Measurements from ENCODE around the gene CCDC7. TPM values are rescaled to one million over a fixed set of nuclear protein-coding genes. Genes with fewer than 3 reads are reported as not detected.
A peak's percentile ranks its signal among the peaks of the same experiment; 100 is the strongest.
"Not testable (repeated sequence)": the region's sequence is repeated elsewhere in the genome, so short reads cannot be mapped to it uniquely, and the experiment has no call there.

The CCDC7 gene
- total RNA-seq, 1 donor from 2014 or later, result 2.3 TPM

- H3K4me3 Mint-ChIP-seq (ENCODE audit: unreplicated experiment), result no peak overlapping the region
- Histone ChIP-seq H3K9me3 (ENCODE audit: insufficient read depth, low read depth, low read length) (no peaks in the 10 kb centered on the region), H3K4me1 (ENCODE audit: insufficient read depth, low read length) (no peaks in the 10 kb centered on the region), H4K20me1 (ENCODE audit: insufficient read depth, low read length) (peaks cover 5% of the 10 kb centered on the region), H3K4me2 (ENCODE audit: low read length) (no peak overlapping the region), H3K27ac (ENCODE audit: low read depth, low read length) (no peak overlapping the region), H3K9ac (ENCODE audit: low read length) (no peak overlapping the region), H3K79me2 (ENCODE audit: insufficient read depth, low read length) (no peaks in the 10 kb centered on the region), H3K27me3 (ENCODE audit: insufficient read depth, low read length) (no peaks in the 10 kb centered on the region), H3K4me3 (ENCODE audit: insufficient read depth, low read depth, low read length) (no peak overlapping the region), H3K36me3 (ENCODE audit: insufficient read depth, low read length) (no peaks in the 10 kb centered on the region), H2AFZ (ENCODE audit: low read depth, low read length) (no peak overlapping the region)
- no peak for FAIRE-seq
- no peak for DNase-seq (ENCODE audit: low read depth)
- no peak for TF ChIP-seq EZH2 (IDR thresholded peaks at IDR 0.05; ENCODE audit: insufficient read depth, low read length)
- H3K27me3 Mint-ChIP-seq (ENCODE audit: low read depth, unreplicated experiment), result no peaks in the 10 kb centered on the region
- H3K4me1 Mint-ChIP-seq (ENCODE audit: low read depth, unreplicated experiment), result peaks cover 5% of the 10 kb centered on the region
- no peak overlapping the region for H3K27ac Mint-ChIP-seq (ENCODE audit: unreplicated experiment)
- H3K9me3 Mint-ChIP-seq (ENCODE audit: unreplicated experiment), result peaks cover 18% of the 10 kb centered on the region
- peaks cover 31% of the 10 kb centered on the region for H3K36me3 Mint-ChIP-seq (ENCODE audit: low read depth, unreplicated experiment)
Measured at GRCh38 chr10:32489158-32489557, 43.2 kb downstream of the CCDC7 start.

DNA sequence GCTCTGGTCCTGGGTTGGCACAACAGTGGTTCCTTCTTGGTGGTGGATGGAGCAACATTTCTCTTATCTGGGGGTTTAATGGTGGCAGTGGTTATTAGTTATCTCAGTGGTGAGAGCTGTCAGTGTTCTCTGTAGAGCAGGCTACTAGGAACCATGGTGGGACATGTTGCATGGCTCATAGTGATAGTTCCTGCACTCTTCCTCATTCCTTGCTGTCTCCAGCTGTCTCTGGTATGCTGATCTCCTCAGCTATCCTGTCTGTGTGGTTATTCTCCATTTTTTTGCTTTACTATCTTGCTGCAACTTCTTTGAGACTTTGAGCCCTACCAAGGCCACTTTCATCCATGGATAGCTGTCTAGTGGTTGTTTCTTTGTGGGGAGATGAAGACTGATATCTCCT, 44.0 kb downstream of the CCDC7 start:
- H2AFZ ChIP-seq (ENCODE audit: low read depth, low read length), result no peak overlapping the region
- peak; percentile 2 for DNase-seq (ENCODE audit: low read depth)
- Mint-ChIP-seq H3K36me3 (ENCODE audit: low read depth, unreplicated experiment) (peaks cover 27% of the 10 kb centered on the region), H3K4me1 (ENCODE audit: low read depth, unreplicated experiment) (peaks cover 5% of the 10 kb centered on the region), H3K27ac (ENCODE audit: unreplicated experiment) (no peak overlapping the region), H3K4me3 (ENCODE audit: unreplicated experiment) (no peak overlapping the region), H3K27me3 (ENCODE audit: low read depth, unreplicated experiment) (no peaks in the 10 kb centered on the region), H3K9me3 (ENCODE audit: unreplicated experiment) (peaks cover 18% of the 10 kb centered on the region)
- H3K4me2 ChIP-seq (ENCODE audit: low read length), result no peak overlapping the region
- H4K20me1 ChIP-seq (ENCODE audit: insufficient read depth, low read length), result peaks cover 5% of the 10 kb centered on the region
- H3K27ac ChIP-seq (ENCODE audit: low read depth, low read length), result no peak overlapping the region
- H3K4me3 ChIP-seq (ENCODE audit: insufficient read depth, low read depth, low read length), result no peak overlapping the region
- TF ChIP-seq CTCF (IDR thresholded peaks at IDR 0.05; ENCODE audit: insufficient read depth, low read depth, low read length), result no peak
- TF ChIP-seq EZH2 (IDR thresholded peaks at IDR 0.05; ENCODE audit: insufficient read depth, low read length), result no peak
- no peaks in the 10 kb centered on the region for H3K79me2 ChIP-seq (ENCODE audit: insufficient read depth, low read length)
- H3K9me3 ChIP-seq (ENCODE audit: insufficient read depth, low read depth, low read length), result no peaks in the 10 kb centered on the region
- H3K36me3 ChIP-seq (ENCODE audit: insufficient read depth, low read length), result no peaks in the 10 kb centered on the region
- no peak for FAIRE-seq
- H3K4me1 ChIP-seq (ENCODE audit: insufficient read depth, low read length), result no peaks in the 10 kb centered on the region
- no peak overlapping the region for H3K9ac ChIP-seq (ENCODE audit: low read length)
- H3K27me3 ChIP-seq (ENCODE audit: insufficient read depth, low read length), result no peaks in the 10 kb centered on the region

- H3K27me3 ChIP-seq (ENCODE audit: insufficient read depth, low read length); H3K9ac ChIP-seq (ENCODE audit: low read length); H2AFZ ChIP-seq (ENCODE audit: low read depth, low read length); DNase-seq (ENCODE audit: low read depth); H3K4me2 ChIP-seq (ENCODE audit: low read length); H3K36me3 ChIP-seq (ENCODE audit: insufficient read depth, low read length); H3K36me3 Mint-ChIP-seq (ENCODE audit: low read depth, unreplicated experiment); H4K20me1 ChIP-seq (ENCODE audit: insufficient read depth, low read length); H3K27ac Mint-ChIP-seq (ENCODE audit: unreplicated experiment); H3K4me1 Mint-ChIP-seq (ENCODE audit: low read depth, unreplicated experiment); H3K4me3 ChIP-seq (ENCODE audit: insufficient read depth, low read depth, low read length); H3K27me3 Mint-ChIP-seq (ENCODE audit: low read depth, unreplicated experiment); H3K79me2 ChIP-seq (ENCODE audit: insufficient read depth, low read length); FAIRE-seq; H3K27ac ChIP-seq (ENCODE audit: low read depth, low read length); H3K4me1 ChIP-seq (ENCODE audit: insufficient read depth, low read length); H3K4me3 Mint-ChIP-seq (ENCODE audit: unreplicated experiment); H3K9me3 ChIP-seq (ENCODE audit: insufficient read depth, low read depth, low read length): not testable (repeated sequence)
- peaks cover 18% of the 10 kb centered on the region for H3K9me3 Mint-ChIP-seq (ENCODE audit: unreplicated experiment)
Measured at GRCh38 chr10:32494562-32494961, 48.6 kb downstream of the CCDC7 start.

DNA sequence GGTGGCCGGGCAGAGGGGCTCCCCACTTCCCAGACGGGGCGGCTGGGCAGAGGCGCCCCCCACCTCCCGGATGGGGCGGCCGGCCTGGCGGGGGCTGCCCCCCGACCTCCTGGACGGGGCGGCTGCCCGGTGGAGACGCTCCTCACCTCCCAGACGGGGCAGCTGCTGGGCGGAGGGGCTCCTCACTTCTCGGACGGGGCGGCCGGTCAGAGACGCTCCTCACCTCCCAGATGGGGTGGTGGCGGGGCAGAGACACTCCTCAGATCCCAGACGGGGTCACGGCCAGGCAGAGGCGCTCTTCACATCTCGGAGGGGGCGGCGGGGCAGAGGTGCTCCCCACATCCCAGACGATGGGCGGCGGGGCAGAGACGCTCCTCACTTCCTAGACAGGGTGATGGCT, 54.2 kb downstream of the CCDC7 start:
- H3K9me3 Mint-ChIP-seq (ENCODE audit: unreplicated experiment), result peaks cover 32% of the 10 kb centered on the region
- not testable (repeated sequence) for H3K9me3 ChIP-seq (ENCODE audit: insufficient read depth, low read depth, low read length); H3K4me2 ChIP-seq (ENCODE audit: low read length); H3K27me3 ChIP-seq (ENCODE audit: insufficient read depth, low read length); FAIRE-seq; H3K9ac ChIP-seq (ENCODE audit: low read length); H3K79me2 ChIP-seq (ENCODE audit: insufficient read depth, low read length); DNase-seq (ENCODE audit: low read depth); H3K4me1 Mint-ChIP-seq (ENCODE audit: low read depth, unreplicated experiment); H3K4me1 ChIP-seq (ENCODE audit: insufficient read depth, low read length); H2AFZ ChIP-seq (ENCODE audit: low read depth, low read length); H3K27ac ChIP-seq (ENCODE audit: low read depth, low read length); H3K4me3 Mint-ChIP-seq (ENCODE audit: unreplicated experiment); H4K20me1 ChIP-seq (ENCODE audit: insufficient read depth, low read length); H3K27ac Mint-ChIP-seq (ENCODE audit: unreplicated experiment); H3K27me3 Mint-ChIP-seq (ENCODE audit: low read depth, unreplicated experiment); H3K4me3 ChIP-seq (ENCODE audit: insufficient read depth, low read depth, low read length); H3K36me3 ChIP-seq (ENCODE audit: insufficient read depth, low read length)
- peaks cover 15% of the 10 kb centered on the region for H3K36me3 Mint-ChIP-seq (ENCODE audit: low read depth, unreplicated experiment)
